CD1c-positive myeloid dendritic cell (primary cell): Measurements from ENCODE around the gene SUGP2.

Experiments
- DNase-seq: peaks from one replicate; pipeline ENCODE4 v3.0.0-alpha.2; 2016; ENCODE audit errors: extremely low spot score

The SUGP2 gene

DNA sequence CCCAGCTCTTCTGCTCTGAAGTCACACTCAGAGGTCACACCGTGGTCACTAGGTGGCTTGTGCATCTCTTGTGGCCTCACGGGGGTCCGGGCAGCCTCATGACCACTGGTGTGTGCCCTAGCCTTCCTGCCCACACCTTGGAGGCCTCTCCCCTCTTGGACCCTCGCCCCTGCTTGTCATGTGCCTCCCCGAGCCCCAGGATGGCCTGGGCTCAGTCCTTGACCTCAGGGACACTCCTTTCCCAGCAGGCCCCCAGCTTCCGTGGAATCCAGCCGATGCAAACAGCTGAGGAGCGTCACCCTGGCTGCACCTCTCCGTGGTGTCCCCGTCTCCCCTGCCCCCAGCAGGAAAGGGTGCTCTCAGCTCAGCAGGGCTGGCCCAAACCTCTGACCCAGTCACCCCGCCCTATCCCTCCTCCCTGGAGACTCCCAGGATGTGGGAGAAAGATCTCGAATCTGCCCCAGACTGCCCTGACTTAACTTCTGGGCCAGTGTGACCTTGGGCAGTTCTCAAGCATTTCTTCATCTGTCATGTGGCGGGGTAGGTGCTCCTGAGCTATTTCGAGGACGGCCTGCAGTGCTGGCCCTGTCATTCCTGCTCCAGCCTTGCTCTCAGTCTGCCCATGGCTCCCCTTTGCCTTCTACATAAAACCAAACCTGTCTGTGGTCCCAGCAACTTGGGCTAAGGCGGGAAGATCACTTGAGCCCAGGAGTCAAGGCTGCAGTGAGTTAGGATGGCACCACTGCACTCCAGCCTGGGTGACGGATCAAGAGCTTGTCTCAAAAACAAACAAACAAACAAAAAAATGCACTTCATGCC is 25.9 kb upstream of the SUGP2 start:
- no peak for DNase-seq

DNA sequence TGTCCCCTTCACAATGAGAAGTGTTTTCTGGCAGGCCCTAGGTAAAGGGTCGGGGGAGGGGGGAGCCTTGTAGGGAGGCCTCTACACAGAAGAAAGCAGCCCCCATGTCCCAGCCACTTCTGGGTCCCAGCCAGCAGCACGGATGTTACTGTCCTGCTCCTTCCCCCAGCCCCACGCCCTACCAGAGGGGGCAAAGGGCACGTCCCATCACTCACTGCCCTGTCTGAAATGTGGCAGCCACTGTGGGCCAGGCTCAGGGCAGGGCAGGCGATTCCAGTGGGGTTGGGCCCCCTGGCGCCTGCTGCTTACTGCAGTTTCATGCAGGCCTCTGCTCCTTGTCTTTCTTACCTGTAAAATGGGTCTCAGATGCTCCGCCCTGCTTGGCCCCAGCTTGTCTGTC is 24.4 kb upstream of the SUGP2 start:
- DNase-seq, result no peak

DNA sequence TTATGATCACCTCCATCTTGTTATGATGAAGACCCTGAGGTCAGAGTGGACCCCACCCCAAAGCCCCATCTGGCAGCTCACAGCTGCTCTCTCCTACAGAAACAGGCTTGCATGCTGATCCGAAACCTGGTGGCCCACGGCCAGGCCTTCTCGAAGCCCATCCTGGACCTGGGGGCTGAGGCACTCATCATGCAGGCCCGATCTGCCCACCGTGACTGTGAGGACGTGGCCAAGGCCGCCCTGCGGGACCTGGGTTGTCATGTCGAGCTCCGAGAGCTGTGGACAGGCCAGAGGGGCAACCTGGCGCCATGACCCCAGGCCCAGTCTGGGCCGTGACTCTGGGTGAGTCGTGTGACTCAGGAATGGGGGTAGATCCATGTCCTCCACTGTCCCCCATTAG is 24.0 kb upstream of the SUGP2 start:
- no peak for DNase-seq

DNA sequence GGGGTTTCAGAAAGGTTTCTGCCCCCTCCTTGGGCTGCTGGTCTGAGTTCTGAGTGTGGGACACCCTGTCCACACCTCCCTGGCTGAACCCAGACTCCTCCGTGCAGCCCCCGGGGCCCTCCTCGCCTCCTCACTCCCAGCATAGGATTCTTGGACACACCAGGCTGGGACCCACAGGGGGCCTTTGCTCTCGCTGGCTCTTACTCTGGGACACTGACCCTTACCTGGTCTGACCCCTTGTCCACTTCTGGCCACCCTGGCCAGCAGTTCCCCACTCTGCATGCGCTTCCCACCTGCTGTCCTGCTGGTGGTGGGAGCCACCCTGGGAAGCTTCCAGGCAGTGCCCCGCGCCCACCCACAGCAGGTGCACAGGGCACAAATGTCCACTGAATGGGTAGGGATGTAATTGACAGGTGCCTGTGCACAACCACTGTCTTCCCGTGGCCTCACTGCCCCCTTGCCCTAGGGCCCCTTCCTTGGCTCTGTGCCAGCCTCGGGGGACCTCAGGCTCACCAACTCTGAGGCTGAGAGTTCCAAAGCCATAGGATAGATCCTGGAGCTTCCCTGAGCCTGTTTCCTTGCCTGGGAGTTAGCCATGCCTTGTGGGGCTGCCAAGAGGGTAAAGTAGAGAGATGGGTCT is 23.4 kb upstream of the SUGP2 start:
- DNase-seq, result no peak

DNA sequence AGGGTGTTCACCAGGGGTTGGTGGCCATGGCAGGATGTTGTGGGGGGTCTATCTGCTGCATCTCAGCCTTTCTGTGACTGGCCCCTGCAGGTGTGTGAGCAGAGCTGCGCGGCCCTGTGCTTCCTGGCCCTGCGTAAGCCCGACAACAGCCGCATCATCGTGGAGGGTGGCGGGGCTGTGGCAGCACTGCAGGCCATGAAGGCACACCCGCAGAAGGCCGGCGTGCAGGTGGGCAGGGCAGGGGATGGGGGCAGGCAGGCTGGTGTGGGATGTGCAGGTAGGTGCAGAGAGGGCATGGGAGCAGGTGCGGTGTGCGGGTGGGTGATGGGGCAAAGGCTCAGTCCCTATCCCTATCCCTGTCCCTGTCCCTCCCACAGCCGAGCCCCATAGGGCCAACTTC is 22.4 kb upstream of the SUGP2 start:
- DNase-seq, result no peak

DNA sequence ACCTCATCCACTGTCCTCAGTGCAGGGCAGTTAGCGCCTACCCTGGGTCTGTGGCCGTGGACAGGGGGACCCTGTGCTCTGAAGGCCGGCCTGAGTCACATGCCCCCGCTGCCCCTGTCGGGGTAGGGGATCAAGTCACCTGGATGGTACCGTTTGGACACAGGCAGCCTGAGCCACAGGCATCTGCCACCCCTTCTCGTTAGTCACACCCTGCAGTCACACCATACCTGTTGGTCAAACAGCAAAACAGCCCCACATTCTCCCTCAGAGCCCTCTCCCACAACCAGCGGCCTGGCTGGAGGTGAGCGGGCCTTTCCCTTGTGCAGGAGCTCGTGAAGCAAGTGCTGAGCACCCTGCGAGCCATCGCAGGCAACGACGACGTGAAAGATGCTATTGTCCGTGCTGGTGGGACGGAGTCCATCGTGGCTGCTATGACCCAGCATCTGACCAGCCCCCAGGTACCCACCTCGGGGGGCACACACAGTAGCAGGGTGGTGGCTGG is 21.7 kb upstream of the SUGP2 start:
- no peak for DNase-seq

DNA sequence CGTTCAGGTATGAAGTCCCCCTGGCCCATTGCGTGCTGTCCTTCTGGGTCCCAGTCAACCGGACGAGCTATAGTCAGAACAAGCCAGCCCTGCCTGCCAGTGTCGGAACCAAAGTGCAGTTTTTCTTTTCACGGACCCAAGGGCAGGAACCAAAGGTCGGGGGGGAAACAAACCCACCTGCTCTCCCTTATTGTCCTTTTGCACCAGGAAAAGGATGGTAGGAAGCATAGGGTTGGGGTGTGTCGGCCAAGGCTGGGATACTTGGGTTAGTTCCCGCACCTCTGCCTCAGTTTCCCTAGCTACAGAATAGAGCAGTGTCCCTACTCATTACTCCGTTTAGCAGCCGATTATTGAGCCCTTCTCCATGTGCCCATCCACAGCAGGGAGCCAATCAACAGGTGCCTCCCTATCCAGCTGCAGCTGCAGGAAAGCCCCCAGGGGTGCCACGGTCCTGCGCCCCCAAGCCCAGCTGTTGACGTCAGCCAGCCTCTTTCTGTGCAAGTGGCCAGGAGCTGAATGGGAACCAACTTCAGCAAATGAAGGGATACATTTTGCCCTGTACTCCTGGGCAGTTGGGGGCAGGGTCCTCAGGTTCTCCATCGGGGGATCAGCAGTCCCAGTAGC is 21.1 kb upstream of the SUGP2 start:
- DNase-seq, result no peak

DNA sequence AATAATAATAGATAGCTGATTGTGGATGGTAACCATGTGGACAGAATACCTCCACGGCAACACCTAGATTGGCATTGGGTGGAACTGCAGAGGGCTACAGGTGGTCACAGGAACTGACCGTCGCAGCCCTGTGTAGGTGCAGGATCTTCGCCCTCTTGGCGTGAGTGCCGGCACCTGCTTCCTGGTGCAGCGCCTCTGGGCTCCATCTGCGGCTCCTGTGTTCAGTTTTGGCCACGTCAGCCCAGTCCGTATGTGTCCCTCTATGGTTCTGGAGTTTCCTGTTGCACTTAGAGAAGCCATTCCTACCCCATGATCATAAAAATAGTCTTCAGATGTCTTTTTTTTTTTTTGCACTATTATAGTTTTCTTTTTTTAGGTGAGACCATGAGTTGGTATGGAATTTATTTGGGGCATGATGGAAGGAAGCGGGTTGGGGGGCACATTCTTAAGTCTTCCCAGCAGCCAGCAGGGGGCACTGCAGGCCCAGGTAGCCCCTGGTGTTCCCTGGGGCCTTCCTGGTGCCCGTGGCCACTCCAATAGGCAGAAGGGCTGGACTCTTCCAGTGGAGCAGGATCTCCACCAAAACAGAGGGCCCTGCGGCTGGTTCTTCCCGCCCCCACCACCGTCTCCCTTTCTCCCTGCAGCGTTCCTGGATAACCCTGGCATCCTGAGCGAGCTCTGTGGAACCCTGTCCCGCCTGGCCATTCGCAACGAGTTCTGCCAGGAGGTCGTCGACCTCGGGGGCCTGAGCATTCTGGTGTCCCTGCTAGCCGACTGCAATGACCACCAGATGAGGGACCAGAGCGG is 20.4 kb upstream of the SUGP2 start:
- peak; percentile 61 for DNase-seq

DNA sequence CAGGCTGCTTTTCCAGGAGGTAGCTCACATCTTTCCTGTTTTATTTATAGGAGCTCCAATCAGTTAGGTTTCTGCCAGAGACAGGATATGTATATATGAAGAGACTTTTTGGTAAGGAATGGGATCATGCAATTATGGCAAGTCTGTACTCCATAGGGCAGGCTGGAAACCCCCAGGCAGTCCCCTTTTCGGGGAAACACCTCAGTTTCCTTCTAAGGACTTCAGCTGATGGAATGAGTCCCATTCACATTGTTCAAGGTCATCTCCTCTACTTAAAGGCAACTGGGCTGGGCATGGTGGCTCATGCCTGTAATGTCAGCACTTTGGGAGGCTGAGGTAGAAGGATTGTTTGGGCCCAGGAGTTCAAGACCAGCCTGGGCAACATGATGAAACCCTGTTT is 19.6 kb upstream of the SUGP2 start:
- DNase-seq, result no peak

DNA sequence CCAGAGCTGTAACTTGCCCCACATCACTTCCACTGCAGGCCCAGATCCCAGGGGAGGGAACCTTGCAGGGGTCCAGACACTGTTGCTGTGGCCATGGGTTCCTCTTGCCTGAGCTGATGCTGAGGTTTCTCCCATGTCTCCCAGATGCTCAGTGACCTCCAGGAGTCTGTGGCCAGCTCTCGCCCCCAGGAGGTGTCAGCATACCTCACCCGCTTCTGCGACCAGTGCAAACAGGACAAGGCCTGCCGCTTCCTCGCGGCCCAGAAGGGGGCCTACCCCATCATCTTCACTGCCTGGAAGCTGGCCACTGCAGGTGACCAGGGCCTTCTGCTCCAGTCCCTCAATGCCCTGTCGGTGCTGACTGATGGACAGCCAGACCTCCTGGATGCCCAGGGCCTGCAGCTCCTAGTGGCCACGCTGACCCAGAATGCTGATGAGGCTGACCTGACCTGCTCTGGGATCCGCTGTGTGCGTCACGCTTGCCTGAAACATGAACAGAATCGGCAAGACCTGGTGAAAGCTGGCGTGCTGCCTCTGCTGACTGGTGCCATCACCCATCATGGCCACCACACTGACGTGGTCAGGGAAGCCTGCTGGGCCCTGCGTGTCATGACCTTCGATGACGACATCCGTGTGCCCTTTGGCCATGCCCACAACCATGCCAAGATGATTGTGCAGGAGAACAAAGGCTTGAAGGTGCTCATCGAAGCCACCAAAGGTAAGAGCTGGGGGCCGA is 18.3 kb upstream of the SUGP2 start:
- no peak for DNase-seq

DNA sequence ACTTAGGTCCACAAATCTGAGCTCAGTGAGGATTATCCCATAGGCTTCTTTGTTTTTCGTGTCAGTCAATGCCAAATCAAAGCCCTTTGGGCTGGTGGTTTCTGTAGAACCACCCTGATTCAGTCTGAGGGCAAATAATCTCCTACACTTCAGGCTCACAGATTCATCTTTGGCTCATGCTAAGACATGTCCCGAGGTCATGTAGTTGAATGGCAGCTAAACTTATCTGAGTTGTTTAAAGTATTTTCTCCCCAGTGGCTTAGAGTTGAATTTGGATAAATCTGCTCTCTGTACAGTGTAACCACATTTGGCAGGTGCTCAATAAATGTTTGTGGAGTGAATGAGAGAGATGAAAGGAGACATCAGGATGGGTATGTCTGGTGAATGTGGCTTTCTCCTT is 17.4 kb upstream of the SUGP2 start:
- no peak for DNase-seq

DNA sequence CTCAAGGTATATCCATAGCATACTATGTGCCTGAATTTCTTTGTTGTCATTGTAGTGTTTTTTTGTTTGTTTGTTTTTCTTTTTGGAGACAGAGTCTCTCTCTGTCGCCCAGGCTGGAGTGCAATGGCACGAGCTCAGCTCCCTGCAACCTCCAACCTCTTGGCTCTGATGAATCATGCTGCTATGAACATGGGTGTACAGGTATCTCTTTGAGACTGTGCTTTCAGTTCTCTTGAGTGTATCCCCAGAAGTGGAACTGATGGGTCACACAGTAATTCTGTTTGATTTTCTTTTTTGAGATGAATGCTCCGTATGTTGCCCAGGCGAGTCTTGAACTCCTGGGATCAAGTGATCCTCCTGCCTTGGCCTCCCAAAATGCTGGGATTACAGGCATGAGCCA is 16.8 kb upstream of the SUGP2 start:
- DNase-seq, result no peak

DNA sequence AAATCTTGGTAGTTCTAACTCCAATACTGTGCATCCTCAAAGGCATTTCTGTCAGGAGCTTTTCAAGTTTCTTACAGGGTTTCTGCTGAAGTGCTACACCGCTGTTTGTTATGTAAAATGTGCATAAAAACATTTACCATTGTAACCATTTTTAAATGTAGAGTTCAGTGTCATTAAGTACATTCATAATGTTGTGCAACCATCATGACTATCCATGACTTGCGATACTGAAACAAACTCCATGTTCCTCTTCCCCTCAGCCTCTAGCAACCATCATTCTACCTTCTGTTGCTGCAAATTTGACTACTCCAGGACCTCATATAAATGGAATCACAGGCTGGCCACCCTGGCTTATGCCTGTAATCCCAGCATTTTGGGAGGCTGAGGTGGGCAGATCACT is 16.1 kb upstream of the SUGP2 start:
- DNase-seq, result no peak

DNA sequence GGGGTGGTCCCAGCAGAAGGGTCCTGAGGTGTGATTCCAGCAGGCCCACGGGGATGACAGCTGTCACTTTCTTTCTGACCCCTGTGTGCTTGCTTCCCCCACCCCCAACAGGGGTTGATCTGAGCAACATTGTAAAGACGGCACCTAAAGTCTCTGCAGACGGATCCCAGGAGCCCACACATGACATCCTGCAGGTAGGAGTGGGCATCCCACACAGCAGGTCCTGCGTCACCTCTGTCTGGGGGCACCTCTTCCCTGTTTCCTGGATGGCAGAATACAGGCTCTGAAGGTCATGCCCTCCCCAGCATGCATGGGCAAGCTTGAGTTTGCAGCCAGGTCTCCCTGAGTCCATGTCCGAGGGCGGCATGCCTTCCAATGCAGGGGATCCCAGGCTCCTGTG is 10.6 kb upstream of the SUGP2 start:
- DNase-seq, result no peak

DNA sequence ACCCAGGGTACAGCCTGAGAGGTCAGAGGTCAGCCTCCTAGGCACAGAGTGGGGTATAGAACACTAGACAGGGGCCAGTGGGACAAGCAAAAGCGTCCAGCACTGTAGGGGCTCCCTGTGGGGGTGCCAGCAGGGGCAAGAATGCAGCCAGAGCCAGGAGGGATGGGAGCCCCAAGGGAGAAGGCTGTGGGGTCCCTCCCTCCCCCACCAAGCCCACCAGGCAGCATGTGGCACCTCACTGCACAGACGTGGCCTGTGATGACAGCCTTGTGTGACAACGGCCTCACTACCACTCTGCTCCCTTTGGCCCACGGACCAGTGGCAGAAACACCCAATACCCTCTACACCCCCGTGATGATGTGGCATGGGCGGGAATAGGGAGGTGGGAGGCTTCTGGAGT is 10.2 kb upstream of the SUGP2 start:
- no peak for DNase-seq

DNA sequence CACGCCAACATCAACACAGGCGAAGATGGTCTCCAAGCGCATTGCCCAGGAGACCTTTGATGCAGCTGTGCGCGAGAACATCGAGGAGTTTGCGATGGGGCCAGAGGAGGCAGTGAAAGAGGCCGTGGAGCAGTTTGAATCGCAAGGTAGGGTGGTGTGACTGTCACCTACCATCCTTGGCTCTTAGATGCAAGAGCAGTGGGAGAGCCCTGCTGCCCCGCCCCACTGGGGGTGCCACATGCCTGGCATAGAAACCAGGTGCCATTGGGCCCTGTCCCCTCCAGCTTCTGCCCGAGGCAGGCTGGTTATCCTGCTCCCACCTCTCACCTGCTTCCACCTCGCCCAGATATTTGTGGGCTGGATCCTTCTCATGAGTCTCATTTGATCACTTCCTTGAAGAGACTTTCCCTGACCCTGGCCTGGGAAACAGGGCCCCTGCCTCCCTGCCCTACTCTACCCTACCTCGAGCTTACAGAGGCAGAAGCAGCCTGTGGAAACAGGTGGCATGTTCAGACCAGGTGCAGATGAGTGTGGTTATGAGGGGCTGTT is 9.5 kb upstream of the SUGP2 start:
- DNase-seq, result no peak

DNA sequence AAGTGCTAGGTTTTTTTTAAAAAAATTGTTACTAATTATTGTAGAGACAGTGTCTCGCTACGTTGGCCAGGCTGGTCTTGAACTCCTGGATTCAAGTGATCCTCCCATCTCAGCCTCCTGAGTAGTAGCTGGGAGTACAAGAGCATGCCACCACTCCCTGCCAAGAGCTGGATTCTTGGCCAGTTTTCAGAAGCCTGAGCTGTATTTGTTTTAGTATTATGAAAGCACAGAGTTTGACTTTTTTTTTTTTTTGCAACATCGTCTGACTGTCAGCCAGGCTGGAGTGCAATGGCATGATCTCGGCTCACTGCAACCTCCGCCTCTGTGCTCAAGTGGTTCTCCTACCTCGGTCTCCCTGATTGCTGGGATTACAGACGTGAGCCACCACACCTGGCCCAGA is 7.1 kb upstream of the SUGP2 start:
- no peak for DNase-seq

DNA sequence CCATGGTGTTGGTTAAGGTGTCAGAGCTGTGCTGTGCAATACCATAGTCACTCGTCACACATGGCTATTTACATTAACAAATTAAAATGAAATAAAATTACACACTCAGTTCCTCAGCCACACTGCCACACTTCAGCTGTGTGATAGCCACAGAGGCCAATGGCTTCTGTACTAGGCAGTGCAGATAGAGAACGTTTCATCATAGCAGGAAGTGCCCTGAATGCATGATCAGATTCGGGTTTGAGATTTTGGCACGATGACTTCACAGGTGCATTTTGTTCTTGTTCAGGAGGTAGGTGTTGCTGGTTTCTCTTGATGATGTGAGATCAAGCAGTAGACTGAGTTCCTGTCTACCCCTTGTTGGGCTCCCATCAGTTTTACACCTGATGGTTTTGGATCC is 6.6 kb upstream of the SUGP2 start:
- no peak for DNase-seq

DNA sequence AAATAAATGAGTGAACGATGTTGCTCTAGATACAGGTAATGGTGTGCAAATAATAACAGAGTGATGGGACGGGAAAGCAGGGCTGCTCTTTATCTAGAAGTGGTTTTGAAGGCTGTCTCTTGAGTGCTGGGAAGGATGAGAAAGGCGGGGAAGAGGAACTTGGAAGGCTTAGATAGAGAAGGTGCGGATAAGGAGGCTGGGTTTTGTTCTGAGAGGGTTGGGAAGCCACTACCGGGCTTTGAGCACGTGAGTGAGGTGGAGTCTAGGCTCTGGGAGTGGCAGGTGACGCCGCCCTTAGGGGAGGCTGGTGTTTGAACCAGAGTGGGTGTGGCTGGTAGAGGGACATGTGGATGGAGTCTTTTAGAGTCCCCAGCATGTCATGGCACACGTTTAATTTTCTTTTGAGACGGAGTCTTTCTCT is 897 bp upstream of the SUGP2 start:
- DNase-seq, result peak; percentile 89

DNA sequence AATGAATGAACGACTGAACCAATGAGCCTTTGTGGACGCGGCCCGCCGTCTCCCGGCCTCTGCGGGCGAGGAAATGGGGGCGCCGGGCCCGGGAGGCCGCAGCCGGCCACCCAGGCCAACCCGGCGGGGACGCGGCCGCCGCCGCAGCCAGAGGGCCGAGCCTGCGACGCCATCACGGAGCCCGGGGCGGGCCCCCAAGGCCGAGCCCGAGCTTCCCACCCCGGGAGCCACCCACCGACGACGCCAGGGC is 216 bp downstream of the SUGP2 start:
- DNase-seq, result no peak

DNA sequence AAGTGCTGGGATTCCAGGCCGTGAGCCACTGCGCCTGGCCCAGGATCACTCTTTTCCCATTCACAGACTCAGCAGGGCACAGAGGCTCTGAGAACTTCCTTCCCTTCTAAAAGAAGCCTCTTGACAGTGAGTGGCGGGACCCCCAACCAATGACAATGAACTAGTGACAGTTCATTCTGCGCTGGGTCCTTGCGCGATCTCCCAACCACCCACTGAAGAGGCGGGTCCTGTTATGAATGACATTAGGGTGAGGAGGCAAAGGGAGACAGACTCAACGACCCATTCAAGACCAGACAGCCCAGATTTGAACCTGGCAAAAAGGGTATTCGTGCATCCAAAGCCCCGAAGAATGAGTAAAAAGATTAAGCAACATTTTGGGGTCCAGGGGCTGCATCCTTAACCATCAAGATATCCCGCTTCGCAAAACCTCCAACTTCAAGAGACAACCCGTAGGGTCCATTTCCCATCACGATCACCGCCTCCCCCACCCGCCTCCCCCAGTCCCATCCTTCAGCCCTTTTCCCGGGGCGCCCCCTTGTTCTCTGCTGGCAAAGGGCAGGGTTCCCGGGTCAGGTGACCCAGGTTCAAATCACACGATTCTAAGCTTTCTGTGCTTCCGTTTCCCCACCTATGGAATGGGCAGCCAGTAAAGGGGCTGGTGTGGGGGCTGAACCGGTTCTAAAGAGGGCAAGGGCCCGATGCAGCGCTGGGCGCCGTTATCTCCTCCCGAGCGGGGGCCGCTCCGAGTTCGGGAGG is 719 bp downstream of the SUGP2 start:
- peak; percentile 94 for DNase-seq
